Sigmoid colon (tissue), 3 donors: ENCODE data around the gene SGCD.

Experiments used
- CTCF ChIP-seq, 4 experiments: fragments of 450-650 bp in 3 of 4; fragments of 200-600 bp in 1 of 4; IDR thresholded peaks; one replicate each; pipeline ENCODE4 v1.5.1; 2016 to 2019; ENCODE audit warnings: antibody characterized with exemption in 4 of 4, mild to moderate bottlenecking in 3 of 4, moderate library complexity in 2 of 4
- POLR2A ChIP-seq, 2 donors: fragments of 450-650 bp; IDR thresholded peaks; one replicate each; pipeline ENCODE4 v1.6.1; 2016; ENCODE audit warnings: antibody characterized with exemption in 2 of 2, mild to moderate bottlenecking in 2 of 2, moderate library complexity in 2 of 2

- TF ChIP-seq CTCF (IDR thresholded peaks at IDR 0.05) (no peak), POLR2A (IDR thresholded peaks at IDR 0.05) (no peak)
Measured at GRCh38 chr5:156774273-156774672, 447.3 kb downstream of the SGCD start.
